CD4-positive, alpha-beta T cell (primary cell): Measurements from ENCODE around the gene TP63. TPM values are rescaled to one million over a fixed set of nuclear protein-coding genes. Genes with fewer than 3 reads are reported as not detected.

Experiments used
- ATAC-seq: fragments of 200-7000 bp; cut with Tn5 transposase; one replicate; pipeline ENCODE4 v1.10.0; 2022; ENCODE audit warnings: mild to moderate bottlenecking; ENCODE audit not compliant: poor library complexity
- CTCF ChIA-PET: fragments of 350-600 bp; sonication (Branson Sonifier 250); formaldehyde crosslinking; loops from one replicate; lab custom pipeline; 2021; ENCODE audit warnings: antibody characterized with exemption, inconsistent platforms; lab: Charles Lee
- POLR2A ChIA-PET: fragments of 350-600 bp; sonication (Branson Sonifier 250); formaldehyde crosslinking; loops from one replicate; lab custom pipeline; 2021; ENCODE audit warnings: antibody characterized with exemption, inconsistent platforms; lab: Charles Lee
- DNase-seq, 14 experiments: peaks; one replicate each; pipeline ENCODE4 v3.0.0-alpha.2; 2013 to 2020; ENCODE audit warnings: mixed read lengths in 2 of 14
- H3K27ac ChIP-seq, 2 donors: one replicate each; pipeline versions ENCODE4 v1.5.1 to v1.7.0; 2013; ENCODE audit warnings: low read length in 2 of 2, low read depth in 1 of 2, mild to moderate bottlenecking in 1 of 2
- H3K27me3 ChIP-seq, 2 experiments: 1 replicate in 1 of 2; 2 replicates in 1 of 2; pipeline versions ENCODE4 v1.6.1 to v1.7.0; 2013; ENCODE audit warnings: low read length in 2 of 2, control low read depth in 1 of 2, mild to moderate bottlenecking in 1 of 2, moderate library complexity in 1 of 2; ENCODE audit not compliant: insufficient read depth in 2 of 2, control insufficient read depth in 1 of 2
- H3K36me3 ChIP-seq: one replicate; pipeline ENCODE4 v1.6.1; 2013; ENCODE audit warnings: low read length, control low read depth; ENCODE audit not compliant: insufficient read depth
- H3K4me1 ChIP-seq: one replicate; pipeline ENCODE4 v1.6.1; 2013; ENCODE audit warnings: low read length, control low read depth; ENCODE audit not compliant: insufficient read depth
- H3K4me3 ChIP-seq: one replicate; pipeline ENCODE4 v1.5.1; 2013; ENCODE audit warnings: mild to moderate bottlenecking, low read length, moderate library complexity
- H3K9me3 ChIP-seq, 2 experiments: 1 replicate in 1 of 2; 2 replicates in 1 of 2; pipeline versions ENCODE4 v1.6.1 to v1.7.0; 2013; ENCODE audit warnings: low read length in 2 of 2, mild to moderate bottlenecking in 2 of 2, control low read depth in 1 of 2, moderate library complexity in 1 of 2; ENCODE audit not compliant: control insufficient read depth in 1 of 2, insufficient read depth in 1 of 2
- H3K27ac Mint-ChIP-seq: one replicate; pipeline ENCODE4 v1.8.0; 2020; ENCODE audit warnings: mixed read lengths
- H3K27me3 Mint-ChIP-seq: one replicate; pipeline ENCODE4 v1.8.0; 2021; ENCODE audit warnings: mixed read lengths
- H3K36me3 Mint-ChIP-seq: one replicate; pipeline ENCODE4 v1.8.0; 2021; ENCODE audit warnings: low read depth, mixed read lengths
- H3K4me1 Mint-ChIP-seq: one replicate; pipeline ENCODE4 v1.8.0; 2021; ENCODE audit warnings: low read depth, mixed read lengths
- H3K4me3 Mint-ChIP-seq: one replicate; pipeline ENCODE4 v1.8.0; 2020; ENCODE audit warnings: mild to moderate bottlenecking, mixed read lengths
- H3K9me3 Mint-ChIP-seq: one replicate; pipeline ENCODE4 v1.8.0; 2020; ENCODE audit warnings: mixed read lengths
- CTCF ChIP-seq: fragments of 200-600 bp; IDR thresholded peaks from one replicate; pipeline ENCODE4 v1.8.0; 2022; ENCODE audit warnings: antibody characterized with exemption, mild to moderate bottlenecking
- intact Hi-C, 2 experiments: fragments of 100-400 bp; cut with DNase I in 1 of 2; cut with micrococcal nuclease in 1 of 2; formaldehyde crosslinking; loops; one replicate each; pipeline versions ENCODE4 v1.15.1 to v1.9.0; 2023 to 2025; cut with DNase I, micrococcal nuclease
- total RNA-seq, 174 experiments: library from RNA in 2 of 174; stranded (reverse) in 2 of 174; gene quantifications; one replicate each; pipeline ENCODE4 v1.2.3 and lab custom pipeline; 2021 to 2026

TP63 gene
- total RNA-seq, 2 experiments from 2014 or later = 0.31 TPM; not detected in 1

GRCh38 chr3:189737071-189737470, 105.9 kb downstream of the TP63 start:
- Mint-ChIP-seq H3K9me3 (peaks cover 3% of the 10 kb centered on the region), H3K4me1 (no peaks in the 10 kb centered on the region), H3K27ac (no peak overlapping the region), H3K4me3 (no peak overlapping the region), H3K27me3 (no peaks in the 10 kb centered on the region), H3K36me3 (peaks cover 5% of the 10 kb centered on the region)
- ATAC-seq = no peak
- Histone ChIP-seq H3K36me3 (no peaks in the 10 kb centered on the region), H3K27me3 (no peaks in the 10 kb centered on the region), H3K4me3 (no peak overlapping the region), H3K4me1 (no peaks in the 10 kb centered on the region), H3K9me3 (no peaks in the 10 kb centered on the region), H3K27ac (no peak overlapping the region)
- POLR2A ChIA-PET = no interaction called here
- no peak for TF ChIP-seq CTCF
- intact Hi-C loops = no loop called here
- CTCF ChIA-PET = interaction anchor here (1.4 kb wide), 1 partner anchor 21 kb away, joined by 3 read pairs; no protein-coding TSS in a partner anchor
- DNase-seq = no peak

- Histone ChIP-seq H3K36me3 (no peaks in the 10 kb centered on the region), H3K27ac (no peak overlapping the region), H3K4me3 (no peak overlapping the region), H3K27me3 (no peaks in the 10 kb centered on the region), H3K4me1 (no peaks in the 10 kb centered on the region), H3K9me3 (no peaks in the 10 kb centered on the region)
- Mint-ChIP-seq H3K4me1 (no peaks in the 10 kb centered on the region), H3K9me3 (peaks cover 5% of the 10 kb centered on the region), H3K27ac (no peak overlapping the region), H3K27me3 (no peaks in the 10 kb centered on the region), H3K4me3 (no peak overlapping the region), H3K36me3 (peaks cover 5% of the 10 kb centered on the region)
- intact Hi-C loops = no loop called here
- no peak for TF ChIP-seq CTCF
- POLR2A ChIA-PET = no interaction called here
- CTCF ChIA-PET = interaction anchor here (1.4 kb wide), 1 partner anchor 22 kb away, joined by 3 read pairs; no protein-coding TSS in a partner anchor
- DNase-seq = no peak
- no peak for ATAC-seq
These were observed 106.4 kb downstream of the TP63 start for GRCh38 chr3:189737619-189738018.

- ATAC-seq = no peak
- peaks cover 7% of the 10 kb centered on the region for H3K9me3 Mint-ChIP-seq
- no peaks in the 10 kb centered on the region for H3K27me3 Mint-ChIP-seq
- ChIA-PET POLR2A (no interaction called here), CTCF (interaction anchor here (0.7 kb wide), 1 partner anchor 1652 kb away, joined by 4 read pairs; no protein-coding TSS in a partner anchor)
- Histone ChIP-seq H3K4me3 (no peak overlapping the region), H3K36me3 (no peaks in the 10 kb centered on the region), H3K9me3 (peaks cover 3 to 6% of the 10 kb centered on the region in 2 experiments), H3K27ac (no peak overlapping the region), H3K27me3 (no peaks in the 10 kb centered on the region), H3K4me1 (no peaks in the 10 kb centered on the region)
- TF ChIP-seq CTCF = no peak
- peaks cover 5% of the 10 kb centered on the region for H3K36me3 Mint-ChIP-seq
- H3K4me1 Mint-ChIP-seq = no peaks in the 10 kb centered on the region
- intact Hi-C loops = no loop called here
- H3K27ac Mint-ChIP-seq = no peak overlapping the region
- no peak for DNase-seq
- H3K4me3 Mint-ChIP-seq = no peak overlapping the region
These were observed 108.2 kb downstream of the TP63 start for GRCh38 chr3:189739378-189739777.
